ENCODE results near the gene PRDM15. TPM values are rescaled to one million over a fixed set of nuclear protein-coding genes. Genes with fewer than 3 reads are reported as not detected.

The PRDM15 gene
- total and polyA plus RNA-seq, 9 donors, result 3.8 to 6.8 (median 5.5) TPM

DNA sequence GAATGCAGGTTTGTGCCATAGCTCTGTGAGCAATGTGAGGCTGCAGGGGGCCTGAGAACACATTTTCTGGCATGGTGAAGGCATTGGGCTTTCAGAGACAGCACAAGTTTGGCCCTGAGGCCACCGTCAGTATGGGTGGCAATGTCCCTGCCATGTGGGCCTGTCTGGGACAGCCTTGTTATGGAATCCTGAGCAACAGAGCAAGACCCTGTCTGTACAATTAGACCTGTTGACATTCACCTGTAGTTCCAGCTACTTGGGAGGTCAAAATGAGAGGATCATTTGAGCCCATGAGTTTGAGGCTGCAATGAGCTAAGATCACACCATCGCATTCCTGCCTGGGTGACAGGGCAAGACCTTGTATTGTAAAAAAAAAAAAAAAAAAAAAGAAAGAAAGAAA, 35.6 kb downstream of the PRDM15 start:
- H3K36me3 ChIP-seq (ENCODE audit: control insufficient read depth, insufficient read depth, low read length), result peaks cover 13% of the 10 kb centered on the region
- 89% methylated on average over 1 of the region's 2 CpGs for WGBS (ENCODE audit: insufficient coverage)

GRCh38 chr21:41840880-41841279, 38.3 kb downstream of the PRDM15 start:
- Histone ChIP-seq H3K4me3 (ENCODE audit: low read length) (no peak overlapping the region), H3K4me1 (ENCODE audit: control insufficient read depth, insufficient read depth, low read length) (peaks cover 2% of the 10 kb centered on the region), H3K27me3 (ENCODE audit: control insufficient read depth, insufficient read depth, low read length) (no peaks in the 10 kb centered on the region), H3K36me3 (ENCODE audit: control insufficient read depth, insufficient read depth, low read length) (peaks cover 21% of the 10 kb centered on the region), H3K27ac (ENCODE audit: low read length) (no peak overlapping the region), H3K9me3 (replicated peaks; ENCODE audit: control insufficient read depth, low read depth, low read length) (peaks cover 5% of the 10 kb centered on the region)
- no peak for DNase-seq
- WGBS (ENCODE audit: insufficient coverage), result no CpG with 5 or more reads among the region's 1 CpG

More for the DNA sequence above, 35.6 kb downstream of the PRDM15 start:
- H3K4me1 ChIP-seq (ENCODE audit: control insufficient read depth, insufficient read depth, low read length), result peaks cover 2% of the 10 kb centered on the region
- no peak for DNase-seq
- H3K4me3 ChIP-seq (ENCODE audit: low read length), result no peak overlapping the region
- H3K27me3 ChIP-seq (ENCODE audit: control insufficient read depth, insufficient read depth, low read length), result no peaks in the 10 kb centered on the region
- H3K27ac ChIP-seq (ENCODE audit: low read length), result no peak overlapping the region
- H3K9me3 ChIP-seq (replicated peaks; ENCODE audit: control insufficient read depth, low read depth, low read length), result peaks cover 5% of the 10 kb centered on the region

GRCh38 chr21:41839387-41840000, 39.6 kb downstream of the PRDM15 start:
- Histone ChIP-seq H3K27me3 (ENCODE audit: control insufficient read depth, insufficient read depth, low read length) (no peaks in the 10 kb centered on the region), H3K4me1 (ENCODE audit: control insufficient read depth, insufficient read depth, low read length) (peaks cover 2% of the 10 kb centered on the region), H3K36me3 (ENCODE audit: control insufficient read depth, insufficient read depth, low read length) (peaks cover 28% of the 10 kb centered on the region), H3K9me3 (replicated peaks; ENCODE audit: control insufficient read depth, low read depth, low read length) (peaks cover 5% of the 10 kb centered on the region), H3K27ac (ENCODE audit: low read length) (no peak overlapping the region), H3K4me3 (ENCODE audit: low read length) (no peak overlapping the region)
- WGBS (ENCODE audit: insufficient coverage), result 86% methylated on average over 16 of the region's 21 CpGs
- no peak for DNase-seq

- 85% methylated on average over 7 of the region's 7 CpGs for WGBS (ENCODE audit: insufficient coverage)
- Histone ChIP-seq H3K27me3 (ENCODE audit: control insufficient read depth, insufficient read depth, low read length) (no peaks in the 10 kb centered on the region), H3K36me3 (ENCODE audit: control insufficient read depth, insufficient read depth, low read length) (peaks cover 32% of the 10 kb centered on the region), H3K4me1 (ENCODE audit: control insufficient read depth, insufficient read depth, low read length) (no peaks in the 10 kb centered on the region), H3K9me3 (replicated peaks; ENCODE audit: control insufficient read depth, low read depth, low read length) (peaks cover 5% of the 10 kb centered on the region), H3K27ac (ENCODE audit: low read length) (no peak overlapping the region), H3K4me3 (ENCODE audit: low read length) (no peak overlapping the region)
- no peak for DNase-seq
Measured at GRCh38 chr21:41837756-41838297, 41.3 kb downstream of the PRDM15 start.

GRCh38 chr21:41836166-41837015, 42.8 kb downstream of the PRDM15 start:
- Histone ChIP-seq H3K36me3 (ENCODE audit: control insufficient read depth, insufficient read depth, low read length) (peaks cover 35% of the 10 kb centered on the region), H3K9me3 (replicated peaks; ENCODE audit: control insufficient read depth, low read depth, low read length) (peaks cover 5% of the 10 kb centered on the region), H3K4me1 (ENCODE audit: control insufficient read depth, insufficient read depth, low read length) (no peaks in the 10 kb centered on the region), H3K4me3 (ENCODE audit: low read length) (no peak overlapping the region), H3K27me3 (ENCODE audit: control insufficient read depth, insufficient read depth, low read length) (no peaks in the 10 kb centered on the region), H3K27ac (ENCODE audit: low read length) (no peak overlapping the region)
- WGBS (ENCODE audit: insufficient coverage), result 93% methylated on average over 25 of the region's 32 CpGs
- DNase-seq, result no peak

DNA sequence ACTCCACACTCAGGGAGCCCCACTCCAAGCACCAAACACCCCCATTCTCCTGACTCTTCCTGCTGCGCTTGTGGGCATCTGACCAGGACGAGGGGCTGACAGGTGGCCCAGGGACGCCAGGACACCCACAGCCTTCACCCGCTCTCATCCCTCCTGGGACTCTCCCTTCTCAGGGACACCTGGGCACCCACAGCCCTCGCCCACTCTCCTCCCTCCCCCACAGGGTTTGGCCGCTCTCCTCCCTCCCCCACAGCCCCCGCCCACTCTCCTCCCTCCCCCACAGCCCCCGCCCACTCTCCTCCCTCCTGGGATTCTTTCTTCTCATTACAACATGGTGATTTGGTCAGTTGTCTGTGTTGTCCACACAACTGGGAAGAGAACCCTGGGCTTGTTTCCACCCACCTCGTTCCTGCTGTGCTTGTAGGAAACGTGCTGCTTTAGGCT, 43.4 kb downstream of the PRDM15 start:
- no peak overlapping the region for H3K27ac ChIP-seq (ENCODE audit: low read length)
- peaks cover 35% of the 10 kb centered on the region for H3K36me3 ChIP-seq (ENCODE audit: control insufficient read depth, insufficient read depth, low read length)
- no peak for DNase-seq
- H3K4me3 ChIP-seq (ENCODE audit: low read length), result no peak overlapping the region
- WGBS (ENCODE audit: insufficient coverage), result 83% methylated on average over 6 of the region's 10 CpGs
- H3K27me3 ChIP-seq (ENCODE audit: control insufficient read depth, insufficient read depth, low read length), result no peaks in the 10 kb centered on the region
- peaks cover 3% of the 10 kb centered on the region for H3K9me3 ChIP-seq (replicated peaks; ENCODE audit: control insufficient read depth, low read depth, low read length)
- H3K4me1 ChIP-seq (ENCODE audit: control insufficient read depth, insufficient read depth, low read length), result no peaks in the 10 kb centered on the region

GRCh38 chr21:41834926-41835663, 44.0 kb downstream of the PRDM15 start:
- H3K36me3 ChIP-seq (ENCODE audit: control insufficient read depth, insufficient read depth, low read length), result peaks cover 35% of the 10 kb centered on the region
- H3K9me3 ChIP-seq (replicated peaks; ENCODE audit: control insufficient read depth, low read depth, low read length), result no peaks in the 10 kb centered on the region
- 97% methylated on average over 29 of the region's 42 CpGs for WGBS (ENCODE audit: insufficient coverage)
- no peak for DNase-seq
- no peak overlapping the region for H3K27ac ChIP-seq (ENCODE audit: low read length)
- no peak overlapping the region for H3K4me3 ChIP-seq (ENCODE audit: low read length)
- H3K27me3 ChIP-seq (ENCODE audit: control insufficient read depth, insufficient read depth, low read length), result no peaks in the 10 kb centered on the region
- H3K4me1 ChIP-seq (ENCODE audit: control insufficient read depth, insufficient read depth, low read length), result no peaks in the 10 kb centered on the region

- no peak overlapping the region for H3K4me3 ChIP-seq (ENCODE audit: low read length)
- peaks cover 35% of the 10 kb centered on the region for H3K36me3 ChIP-seq (ENCODE audit: control insufficient read depth, insufficient read depth, low read length)
- DNase-seq, result no peak
- no peaks in the 10 kb centered on the region for H3K4me1 ChIP-seq (ENCODE audit: control insufficient read depth, insufficient read depth, low read length)
- H3K9me3 ChIP-seq (replicated peaks; ENCODE audit: control insufficient read depth, low read depth, low read length), result no peaks in the 10 kb centered on the region
- H3K27me3 ChIP-seq (ENCODE audit: control insufficient read depth, insufficient read depth, low read length), result no peaks in the 10 kb centered on the region
- WGBS (ENCODE audit: insufficient coverage), result 89% methylated on average over 16 of the region's 25 CpGs
- H3K27ac ChIP-seq (ENCODE audit: low read length), result no peak overlapping the region
Measured at GRCh38 chr21:41834252-41834925, 44.8 kb downstream of the PRDM15 start.

- no peak for DNase-seq
- WGBS (ENCODE audit: insufficient coverage), result 89% methylated on average over 10 of the region's 13 CpGs
- Histone ChIP-seq H3K27me3 (ENCODE audit: control insufficient read depth, insufficient read depth, low read length) (no peaks in the 10 kb centered on the region), H3K9me3 (replicated peaks; ENCODE audit: control insufficient read depth, low read depth, low read length) (no peaks in the 10 kb centered on the region), H3K4me3 (ENCODE audit: low read length) (no peak overlapping the region), H3K27ac (ENCODE audit: low read length) (no peak overlapping the region), H3K36me3 (ENCODE audit: control insufficient read depth, insufficient read depth, low read length) (peaks cover 35% of the 10 kb centered on the region), H3K4me1 (ENCODE audit: control insufficient read depth, insufficient read depth, low read length) (no peaks in the 10 kb centered on the region)
Measured at GRCh38 chr21:41833497-41834115, 45.5 kb downstream of the PRDM15 start.

Data from muscle of leg (tissue), 11 donors.